ENCODE data around the gene ANKRD9. TPM values are rescaled to one million over a fixed set of nuclear protein-coding genes. Genes with fewer than 3 reads are reported as not detected.
A peak's percentile ranks its signal among the peaks of the same experiment; 100 is the strongest.

The ANKRD9 gene
- total and polyA plus RNA-seq, 2 of the 13 experiments (the other 11 are each of a cell fraction or from before 2014, with no cell fraction given) = 10.0 to 15.0 TPM

GRCh38 chr14:102509746-102510615 is at the start of gene ANKRD9 (continued):
- TF ChIP-seq FOXO4 (CRISPR knock-in tag; conservative IDR thresholded peaks at IDR 0.05) (no peak), ZBTB38 (CRISPR knock-in tag; IDR thresholded peaks at IDR 0.05) (no peak), MED8 (CRISPR knock-in tag; IDR thresholded peaks at IDR 0.05; ENCODE audit: insufficient replicate concordance) (no peak), ZNF282 (IDR thresholded peaks at IDR 0.05; ENCODE audit: partially characterized antibody) (no peak), ZNF644 (CRISPR knock-in tag; IDR thresholded peaks at IDR 0.05; ENCODE audit: low read depth) (no peak), EED (CRISPR knock-in tag; IDR thresholded peaks at IDR 0.05) (no peak), MAF1 (CRISPR knock-in tag; IDR thresholded peaks at IDR 0.05; ENCODE audit: borderline replicate concordance) (no peak), BHLHE40 (IDR thresholded peaks at IDR 0.05; ENCODE audit: low read length) (no peak), PCBP2 (optimal IDR thresholded peaks at IDR 0.05; ENCODE audit: low read depth, low read length, poor library complexity, severe bottlenecking) (no peak), KLF15 (CRISPR knock-in tag; IDR thresholded peaks at IDR 0.05; ENCODE audit: borderline replicate concordance) (no peak), NR2F6 (IDR thresholded peaks at IDR 0.05) (peak; percentile 42; the same call in 1 of the 2 replicates), NR2F6 (CRISPR knock-in tag; IDR thresholded peaks at IDR 0.05) (peak; percentile 48; the same call in 1 of the 2 replicates), ZNF768 (CRISPR knock-in tag; IDR thresholded peaks at IDR 0.05) (peak; percentile 50; the same call in 1 of the 2 replicates), ZNF75D (CRISPR knock-in tag; IDR thresholded peaks at IDR 0.05; ENCODE audit: borderline replicate concordance) (no peak), HNRNPK (IDR thresholded peaks at IDR 0.05; ENCODE audit: low read depth, low read length, poor library complexity, severe bottlenecking) (peak; percentile 55), HOXA5 (CRISPR knock-in tag; IDR thresholded peaks at IDR 0.05) (no peak), LCORL (IDR thresholded peaks at IDR 0.05) (no peak), LCORL (CRISPR knock-in tag; IDR thresholded peaks at IDR 0.05) (no peak; the same call in 1 of the 2 replicates), NR2C2 (CRISPR knock-in tag; IDR thresholded peaks at IDR 0.05; ENCODE audit: borderline replicate concordance) (no peak), CBX2 (IDR thresholded peaks at IDR 0.05; ENCODE audit: low read depth, low read length) (no peak), CBX2 (CRISPR knock-in tag; IDR thresholded peaks at IDR 0.05; ENCODE audit: low read depth) (no peak), ZNF337 (CRISPR knock-in tag; IDR thresholded peaks at IDR 0.05; ENCODE audit: borderline replicate concordance, low read depth) (no peak), RORA (CRISPR knock-in tag; IDR thresholded peaks at IDR 0.05) (no peak), ELF3 (CRISPR knock-in tag; IDR thresholded peaks at IDR 0.05) (no peak), EZH2 (conservative IDR thresholded peaks at IDR 0.05; ENCODE audit: low read depth, low read length) (no peak), U2AF2 (IDR thresholded peaks at IDR 0.05; ENCODE audit: low read depth, low read length) (no peak), ZBTB7B (CRISPR knock-in tag; IDR thresholded peaks at IDR 0.05) (no peak)
- TF ChIP-seq, protein P1, sequence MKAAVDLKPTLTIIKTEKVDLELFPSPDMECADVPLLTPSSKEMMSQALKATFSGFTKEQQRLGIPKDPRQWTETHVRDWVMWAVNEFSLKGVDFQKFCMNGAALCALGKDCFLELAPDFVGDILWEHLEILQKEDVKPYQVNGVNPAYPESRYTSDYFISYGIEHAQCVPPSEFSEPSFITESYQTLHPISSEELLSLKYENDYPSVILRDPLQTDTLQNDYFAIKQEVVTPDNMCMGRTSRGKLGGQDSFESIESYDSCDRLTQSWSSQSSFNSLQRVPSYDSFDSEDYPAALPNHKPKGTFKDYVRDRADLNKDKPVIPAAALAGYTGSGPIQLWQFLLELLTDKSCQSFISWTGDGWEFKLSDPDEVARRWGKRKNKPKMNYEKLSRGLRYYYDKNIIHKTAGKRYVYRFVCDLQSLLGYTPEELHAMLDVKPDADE (CRISPR knock-in tag; IDR thresholded peaks at IDR 0.05) = no peak
- TF ChIP-seq, protein P2, sequence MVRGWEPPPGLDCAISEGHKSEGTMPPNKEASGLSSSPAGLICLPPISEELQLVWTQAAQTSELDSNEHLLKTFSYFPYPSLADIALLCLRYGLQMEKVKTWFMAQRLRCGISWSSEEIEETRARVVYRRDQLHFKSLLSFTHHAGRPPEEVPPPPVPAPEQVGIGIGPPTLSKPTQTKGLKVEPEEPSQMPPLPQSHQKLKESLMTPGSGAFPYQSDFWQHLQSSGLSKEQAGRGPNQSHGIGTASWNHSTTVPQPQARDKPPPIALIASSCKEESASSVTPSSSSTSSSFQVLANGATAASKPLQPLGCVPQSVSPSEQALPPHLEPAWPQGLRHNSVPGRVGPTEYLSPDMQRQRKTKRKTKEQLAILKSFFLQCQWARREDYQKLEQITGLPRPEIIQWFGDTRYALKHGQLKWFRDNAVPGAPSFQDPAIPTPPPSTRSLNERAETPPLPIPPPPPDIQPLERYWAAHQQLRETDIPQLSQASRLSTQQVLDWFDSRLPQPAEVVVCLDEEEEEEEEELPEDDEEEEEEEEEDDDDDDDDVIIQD (CRISPR knock-in tag; IDR thresholded peaks at IDR 0.05; ENCODE audit: low read depth) = no peak
